Ovary (tissue), 3 donors: ENCODE results near the gene GRK3.

ENCODE experiments used
- EP300 ChIP-seq: sonication (generic); formaldehyde crosslinking; IDR thresholded peaks from one replicate; pipeline ENCODE4 v1.6.1; 2017; ENCODE audit warnings: antibody characterized with exemption
- POLR2A ChIP-seq: fragments of 450-650 bp; IDR thresholded peaks from one replicate; pipeline ENCODE4 v1.6.1; 2017; ENCODE audit warnings: antibody characterized with exemption, mild to moderate bottlenecking, moderate library complexity
- TF ChIP-seq, protein P1 (sequence below), 3 donors: fragments of 450-650 bp in 2 of 3; fragments of 200-600 bp in 1 of 3; IDR thresholded peaks; one replicate each; pipeline versions ENCODE4 v1.5.1 to v1.8.0; 2016 to 2022; ENCODE audit warnings: antibody characterized with exemption in 3 of 3, mild to moderate bottlenecking in 1 of 3
- donor health status: DM: no; HTN: no; CAD: no.

DNA sequence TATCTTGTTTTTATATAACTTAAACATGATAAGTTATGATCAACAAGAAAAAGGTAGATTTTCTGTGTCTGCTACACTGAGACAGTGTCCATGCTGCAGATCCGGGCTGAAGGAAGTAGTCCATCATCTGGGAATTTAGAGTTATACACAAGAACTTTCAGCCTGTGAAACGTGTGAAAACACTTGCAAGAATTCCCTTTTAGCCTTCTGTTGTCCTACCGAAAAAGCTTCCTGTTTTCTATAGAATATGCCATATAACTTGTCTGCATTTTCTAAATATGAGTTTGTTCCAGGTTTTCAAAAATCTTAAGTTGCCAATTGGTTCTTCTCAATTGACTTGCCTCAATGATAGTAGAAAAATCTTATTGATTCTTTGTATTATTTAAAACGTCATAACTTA lies 113.2 kb downstream of the GRK3 start:
- TF ChIP-seq, protein P1, sequence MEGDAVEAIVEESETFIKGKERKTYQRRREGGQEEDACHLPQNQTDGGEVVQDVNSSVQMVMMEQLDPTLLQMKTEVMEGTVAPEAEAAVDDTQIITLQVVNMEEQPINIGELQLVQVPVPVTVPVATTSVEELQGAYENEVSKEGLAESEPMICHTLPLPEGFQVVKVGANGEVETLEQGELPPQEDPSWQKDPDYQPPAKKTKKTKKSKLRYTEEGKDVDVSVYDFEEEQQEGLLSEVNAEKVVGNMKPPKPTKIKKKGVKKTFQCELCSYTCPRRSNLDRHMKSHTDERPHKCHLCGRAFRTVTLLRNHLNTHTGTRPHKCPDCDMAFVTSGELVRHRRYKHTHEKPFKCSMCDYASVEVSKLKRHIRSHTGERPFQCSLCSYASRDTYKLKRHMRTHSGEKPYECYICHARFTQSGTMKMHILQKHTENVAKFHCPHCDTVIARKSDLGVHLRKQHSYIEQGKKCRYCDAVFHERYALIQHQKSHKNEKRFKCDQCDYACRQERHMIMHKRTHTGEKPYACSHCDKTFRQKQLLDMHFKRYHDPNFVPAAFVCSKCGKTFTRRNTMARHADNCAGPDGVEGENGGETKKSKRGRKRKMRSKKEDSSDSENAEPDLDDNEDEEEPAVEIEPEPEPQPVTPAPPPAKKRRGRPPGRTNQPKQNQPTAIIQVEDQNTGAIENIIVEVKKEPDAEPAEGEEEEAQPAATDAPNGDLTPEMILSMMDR (IDR thresholded peaks at IDR 0.05): no peak
- TF ChIP-seq EP300: no peak
- TF ChIP-seq POLR2A: no peak
